Cardiac muscle cell (in vitro differentiated cells and primary cell): ENCODE data around the gene CDK2. TPM values are rescaled to one million over a fixed set of nuclear protein-coding genes. Genes with fewer than 3 reads are reported as not detected.
"Not testable (repeated sequence)": the region's sequence is repeated elsewhere in the genome, so short reads cannot be mapped to it uniquely, and the experiment has no call there.

ENCODE experiments used
- DNase-seq, 2 donors: peaks; one replicate each; pipeline versions ENCODE4 v3.0.0 to v3.0.0-alpha.2; 2010 to 2017; ENCODE audit warnings: low read depth in 1 of 2, low spot score in 1 of 2
- H3K27ac ChIP-seq: fragments of 200-600 bp; sonication (generic); 2 replicates; pipeline ENCODE4 v1.5.1; 2016
- H3K27me3 ChIP-seq: fragments of 200-600 bp; sonication (generic); 2 replicates; pipeline ENCODE4 v1.6.0; 2016; ENCODE audit warnings: control low read depth
- H3K36me3 ChIP-seq: fragments of 200-600 bp; sonication (generic); 2 replicates; pipeline ENCODE4 v1.5.1; 2016; ENCODE audit warnings: control low read depth
- H3K4me1 ChIP-seq: fragments of 200-600 bp; sonication (generic); 2 replicates; pipeline ENCODE4 v1.8.1; 2017; ENCODE audit warnings: low read depth, mild to moderate bottlenecking, mixed run types
- H3K4me3 ChIP-seq: fragments of 200-600 bp; sonication (generic); 2 replicates; pipeline ENCODE4 v1.5.1; 2016; ENCODE audit warnings: mild to moderate bottlenecking
- H3K9me3 ChIP-seq: fragments of 200-600 bp; sonication (generic); 2 replicates; pipeline ENCODE4 v1.5.1; 2017; ENCODE audit warnings: low read depth, mild to moderate bottlenecking, control low read depth
- polyA plus RNA-seq: library from polyadenylated mRNA; unstranded; fragments of >200 nt; fragmentation: Nextera tagmentation; extraction: Ambion mirVana; gene quantifications from 2 replicates; pipeline ENCODE4 v1.2.1, GENCODE V29; 2016
- total RNA-seq: library from RNA; depleted of rRNA; stranded (reverse); fragments of >200 nt; gene quantifications from 2 replicates; pipeline ENCODE4 v1.2.3, GENCODE V29; 2016
- TF ChIP-seq, protein P1 (sequence below): IDR thresholded peaks from 2 replicates; pipeline ENCODE4 v1.5.1; 2012; ENCODE audit warnings: low read depth, mild to moderate bottlenecking, low read length

CDK2 gene
- total and polyA plus RNA-seq, 2 experiments from 2014 or later, result 31.4 to 33.9 TPM

DNA sequence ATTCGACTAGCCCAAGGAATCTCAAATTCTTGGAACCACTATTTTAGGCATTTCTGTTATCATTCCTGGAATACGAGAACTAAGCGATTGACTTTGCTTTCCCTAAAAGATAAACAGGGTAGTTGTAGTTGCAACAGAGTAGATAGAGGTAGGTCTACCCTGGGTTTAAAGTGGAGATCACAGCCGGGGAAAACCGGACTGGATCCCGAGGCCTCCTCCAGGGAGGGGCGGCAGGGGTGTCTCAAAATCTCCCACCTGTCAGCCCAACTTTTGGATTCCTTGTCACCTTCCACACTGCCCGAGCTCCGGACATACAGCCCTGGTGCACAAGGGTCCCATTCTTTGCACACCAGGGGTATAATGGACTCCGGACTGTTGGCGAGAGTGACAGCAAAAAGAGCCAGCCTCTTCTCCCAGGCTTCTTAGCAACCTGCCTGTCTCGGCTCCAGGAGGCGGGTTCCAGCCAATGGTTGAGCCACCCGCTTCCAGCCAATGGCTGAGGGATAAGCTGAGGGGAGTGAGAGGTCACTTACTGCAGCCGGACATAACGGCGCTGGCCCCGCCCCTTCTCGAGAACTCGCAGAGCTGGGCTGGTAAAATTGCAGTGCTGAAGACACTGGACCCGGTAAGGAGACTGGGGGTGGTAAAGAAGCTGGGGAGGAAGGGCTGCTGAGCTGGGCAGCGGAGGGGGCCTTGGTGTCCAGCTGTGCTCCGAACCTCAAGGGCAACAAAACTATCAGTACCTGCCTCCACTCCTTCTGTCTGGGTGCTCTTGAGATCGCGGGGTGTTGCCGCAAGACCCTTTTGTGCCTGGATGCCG lies 30.3 kb downstream of the CDK2 start, which contains the start of gene SUOX:
SUOX (plus strand) TSS at position 562 of the 820 bp plus-strand sequence. CDS start 4,946 bp downstream, outside the sequence.
- peak; percentile 97 to 99 for DNase-seq

DNA sequence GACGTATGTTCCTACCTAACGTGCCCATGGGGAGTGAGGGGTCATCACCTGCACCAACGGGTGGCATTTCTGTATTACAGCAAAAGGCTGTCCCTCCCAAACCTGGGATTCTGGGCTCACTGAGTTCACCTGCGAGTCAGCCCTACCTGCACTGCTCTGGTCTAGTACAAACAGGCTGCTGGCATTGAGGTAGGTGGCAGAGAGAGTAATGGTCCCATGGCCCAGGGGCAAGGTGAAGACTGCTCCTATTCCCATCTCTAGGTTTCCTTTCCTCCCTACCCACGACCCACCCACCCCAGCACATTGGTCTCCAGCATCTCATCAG lies 30.9 kb downstream of the CDK2 start:
- Histone ChIP-seq H3K4me3 (peak overlapping the region; percentile 43), H3K9me3 (no peaks in the 10 kb centered on the region), H3K27me3 (no peaks in the 10 kb centered on the region), H3K4me1 (peaks cover 6% of the 10 kb centered on the region), H3K27ac (peak overlapping the region; percentile 52), H3K36me3 (peaks cover 19% of the 10 kb centered on the region)
- TF ChIP-seq, protein P1, sequence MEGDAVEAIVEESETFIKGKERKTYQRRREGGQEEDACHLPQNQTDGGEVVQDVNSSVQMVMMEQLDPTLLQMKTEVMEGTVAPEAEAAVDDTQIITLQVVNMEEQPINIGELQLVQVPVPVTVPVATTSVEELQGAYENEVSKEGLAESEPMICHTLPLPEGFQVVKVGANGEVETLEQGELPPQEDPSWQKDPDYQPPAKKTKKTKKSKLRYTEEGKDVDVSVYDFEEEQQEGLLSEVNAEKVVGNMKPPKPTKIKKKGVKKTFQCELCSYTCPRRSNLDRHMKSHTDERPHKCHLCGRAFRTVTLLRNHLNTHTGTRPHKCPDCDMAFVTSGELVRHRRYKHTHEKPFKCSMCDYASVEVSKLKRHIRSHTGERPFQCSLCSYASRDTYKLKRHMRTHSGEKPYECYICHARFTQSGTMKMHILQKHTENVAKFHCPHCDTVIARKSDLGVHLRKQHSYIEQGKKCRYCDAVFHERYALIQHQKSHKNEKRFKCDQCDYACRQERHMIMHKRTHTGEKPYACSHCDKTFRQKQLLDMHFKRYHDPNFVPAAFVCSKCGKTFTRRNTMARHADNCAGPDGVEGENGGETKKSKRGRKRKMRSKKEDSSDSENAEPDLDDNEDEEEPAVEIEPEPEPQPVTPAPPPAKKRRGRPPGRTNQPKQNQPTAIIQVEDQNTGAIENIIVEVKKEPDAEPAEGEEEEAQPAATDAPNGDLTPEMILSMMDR, result no peak
- no peak for DNase-seq

More for the DNA sequence above, 30.3 kb downstream of the CDK2 start, which contains the start of gene SUOX:
- TF ChIP-seq, protein P1, result no peak
- peak within 1 kb of the TSS; percentile 43 for H3K4me3 ChIP-seq
- peaks cover 21% of the 10 kb centered on the region for H3K36me3 ChIP-seq
- peak within 1 kb of the TSS; percentile 75 for H3K27ac ChIP-seq
- no peaks in the 10 kb centered on the region for H3K9me3 ChIP-seq
- no peaks in the 10 kb centered on the region for H3K27me3 ChIP-seq
- peaks cover 6% of the 10 kb centered on the region for H3K4me1 ChIP-seq

DNA sequence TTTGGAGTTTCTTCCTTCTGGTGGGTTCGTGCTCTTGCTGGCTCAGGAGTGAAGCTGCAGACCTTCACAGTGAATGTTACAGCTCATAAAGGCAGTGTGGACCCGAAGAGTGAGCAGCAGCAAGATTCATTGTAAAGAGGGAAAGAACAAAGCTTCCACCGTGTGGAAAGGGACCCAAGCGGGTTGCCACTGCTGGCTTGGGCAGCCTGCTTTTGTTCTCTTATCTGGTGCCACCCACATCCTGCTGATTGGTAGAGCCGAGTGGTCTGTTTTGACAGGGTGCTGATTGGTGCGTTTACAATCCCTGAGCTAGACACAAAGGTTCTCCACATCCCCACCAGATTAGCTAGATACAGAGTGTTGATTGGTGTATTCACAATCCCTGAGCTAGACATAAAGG lies 32.9 kb downstream of the CDK2 start:
- H3K4me3 ChIP-seq, H3K4me1 ChIP-seq, H3K9me3 ChIP-seq, H3K27me3 ChIP-seq, H3K27ac ChIP-seq, DNase-seq: not testable (repeated sequence)
- H3K36me3 ChIP-seq, result peaks cover 13% of the 10 kb centered on the region

DNA sequence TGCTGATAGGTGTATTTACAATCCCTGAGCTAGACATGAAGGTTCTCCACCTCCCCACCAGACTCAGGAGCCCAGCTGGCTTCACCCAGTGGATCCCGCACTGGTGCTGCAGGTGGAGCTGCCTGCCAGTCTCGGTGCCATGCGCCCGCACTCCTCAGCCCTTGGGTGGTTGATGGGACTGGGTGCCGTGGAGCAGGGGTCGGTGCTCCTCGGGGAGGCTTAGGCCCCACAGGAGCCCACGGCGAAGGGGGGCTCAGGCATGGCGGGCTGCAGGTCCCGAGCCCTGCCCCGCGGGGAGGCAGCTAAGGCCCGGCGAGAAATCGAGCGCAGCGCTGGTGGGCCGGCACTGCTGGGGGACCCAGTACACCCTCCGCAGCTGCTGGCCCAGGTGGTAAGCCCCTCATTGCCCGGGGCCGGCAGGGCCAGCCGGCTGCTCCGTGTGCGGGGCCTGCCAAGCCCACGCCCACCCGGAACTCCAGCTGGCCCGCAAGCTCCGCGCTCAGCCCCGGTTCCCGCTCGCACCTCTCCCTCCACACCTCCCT lies 33.4 kb downstream of the CDK2 start:
- H3K4me3 ChIP-seq, H3K27me3 ChIP-seq, H3K4me1 ChIP-seq, DNase-seq, H3K9me3 ChIP-seq, H3K27ac ChIP-seq: not testable (repeated sequence)
- peaks cover 13% of the 10 kb centered on the region for H3K36me3 ChIP-seq

DNA sequence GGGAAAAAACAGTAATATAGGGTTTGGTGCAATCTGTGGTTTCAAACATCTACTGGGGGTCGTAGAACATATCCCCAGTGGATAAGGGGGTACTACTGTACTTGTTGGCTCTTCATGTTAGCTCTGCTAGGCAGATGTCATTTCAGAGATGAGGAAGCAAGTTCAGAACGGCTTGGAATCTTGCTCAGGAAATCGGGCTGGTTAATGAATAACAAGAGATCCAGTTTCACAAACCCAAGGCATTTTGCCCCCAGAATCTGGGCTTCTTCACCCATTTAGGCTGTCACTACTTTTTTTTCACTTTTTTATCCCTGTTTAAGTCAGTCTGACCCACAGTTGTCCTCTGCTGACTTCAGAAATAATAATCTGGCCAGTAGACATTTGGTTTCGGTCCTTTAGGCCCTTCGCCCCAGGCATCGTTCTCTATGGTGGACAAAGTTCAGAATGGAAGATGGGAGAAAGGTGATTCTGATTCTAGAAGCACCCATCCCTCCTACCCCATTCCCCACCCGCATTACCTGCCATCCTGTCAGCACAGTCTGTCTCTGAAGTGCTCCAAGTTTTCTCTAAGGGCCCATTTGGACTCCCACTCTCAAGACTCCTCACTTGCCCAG lies 35.0 kb downstream of the CDK2 start:
- H3K27ac ChIP-seq, result no peak overlapping the region
- H3K9me3 ChIP-seq, result no peaks in the 10 kb centered on the region
- H3K36me3 ChIP-seq, result peaks cover 11% of the 10 kb centered on the region
- no peak overlapping the region for H3K4me3 ChIP-seq
- TF ChIP-seq, protein P1, result no peak
- DNase-seq, result no peak
- peaks cover 6% of the 10 kb centered on the region for H3K4me1 ChIP-seq
- H3K27me3 ChIP-seq, result no peaks in the 10 kb centered on the region

DNA sequence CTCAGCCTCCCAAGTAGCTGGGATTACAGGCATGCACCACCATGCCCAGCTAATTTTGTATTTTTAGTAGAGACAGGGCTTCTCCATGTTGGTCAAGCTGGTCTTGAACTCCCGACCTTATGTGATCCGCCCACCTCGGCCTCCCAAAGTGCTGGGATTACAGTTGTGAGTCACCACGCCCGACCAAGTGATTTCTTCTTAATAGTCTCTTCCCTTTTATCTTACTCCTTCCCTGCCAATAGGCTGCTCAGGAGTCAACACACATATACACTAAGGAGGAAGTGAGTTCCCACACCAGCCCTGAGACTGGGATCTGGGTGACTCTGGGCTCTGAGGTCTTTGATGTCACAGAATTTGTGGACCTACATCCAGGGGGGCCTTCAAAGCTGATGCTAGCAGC lies 36.7 kb downstream of the CDK2 start:
- H3K36me3 ChIP-seq, result peaks cover 11% of the 10 kb centered on the region
- H3K9me3 ChIP-seq, DNase-seq, H3K4me3 ChIP-seq, H3K27ac ChIP-seq, H3K27me3 ChIP-seq, H3K4me1 ChIP-seq: not testable (repeated sequence)

DNA sequence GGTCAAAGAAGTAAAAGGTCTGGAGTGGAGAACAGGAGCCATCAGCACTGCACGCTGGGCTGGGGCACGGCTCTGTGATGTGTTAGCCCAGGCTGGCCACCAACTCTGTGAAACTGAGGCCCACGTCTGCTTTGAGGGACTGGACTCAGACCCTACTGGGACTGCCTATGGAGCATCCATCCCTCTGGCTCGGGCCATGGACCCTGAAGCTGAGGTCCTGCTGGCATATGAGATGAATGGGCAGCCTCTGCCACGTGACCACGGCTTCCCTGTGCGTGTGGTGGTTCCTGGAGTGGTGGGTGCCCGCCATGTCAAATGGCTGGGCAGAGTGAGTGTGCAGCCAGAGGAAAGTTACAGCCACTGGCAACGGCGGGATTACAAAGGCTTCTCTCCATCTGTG lies 37.6 kb downstream of the CDK2 start:
- Histone ChIP-seq H3K4me3 (no peak overlapping the region), H3K9me3 (no peaks in the 10 kb centered on the region), H3K27ac (no peak overlapping the region), H3K4me1 (peaks cover 6% of the 10 kb centered on the region), H3K27me3 (no peaks in the 10 kb centered on the region), H3K36me3 (peaks cover 11% of the 10 kb centered on the region)
- TF ChIP-seq, protein P1, result no peak
- no peak for DNase-seq
